GM12801 (cell line): Measurements from ENCODE around the gene GANC.

Source experiments
- CTCF ChIP-seq: IDR thresholded peaks from one replicate; pipeline ENCODE4 v1.5.1; 2011; ENCODE audit warnings: control low read depth; ENCODE audit not compliant: insufficient read length; ENCODE audit errors: extremely low read depth

GANC gene

GRCh38 chr15:42352401-42352800 lies 79.4 kb downstream of the GANC start:
- TF ChIP-seq CTCF = no peak

DNA sequence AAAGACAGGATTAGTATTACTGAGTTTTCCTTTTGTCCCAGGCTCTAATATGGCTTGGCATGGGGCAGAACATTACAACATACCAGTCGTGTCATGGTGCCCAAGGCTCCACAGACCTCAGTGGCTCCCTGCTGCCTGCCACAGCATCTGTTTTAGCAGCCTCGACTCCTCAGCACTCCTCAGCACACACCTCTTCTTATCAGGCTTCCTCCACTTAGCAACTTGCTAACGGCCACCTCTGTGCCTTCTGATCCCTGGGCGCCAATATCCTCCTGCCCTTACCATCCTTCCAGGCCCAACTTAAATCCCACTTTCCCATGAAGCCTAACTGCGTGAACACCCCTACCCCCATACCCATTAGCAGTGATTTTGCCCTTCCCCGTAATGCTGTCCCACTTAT lies 80.1 kb downstream of the GANC start:
- no peak for TF ChIP-seq CTCF

DNA sequence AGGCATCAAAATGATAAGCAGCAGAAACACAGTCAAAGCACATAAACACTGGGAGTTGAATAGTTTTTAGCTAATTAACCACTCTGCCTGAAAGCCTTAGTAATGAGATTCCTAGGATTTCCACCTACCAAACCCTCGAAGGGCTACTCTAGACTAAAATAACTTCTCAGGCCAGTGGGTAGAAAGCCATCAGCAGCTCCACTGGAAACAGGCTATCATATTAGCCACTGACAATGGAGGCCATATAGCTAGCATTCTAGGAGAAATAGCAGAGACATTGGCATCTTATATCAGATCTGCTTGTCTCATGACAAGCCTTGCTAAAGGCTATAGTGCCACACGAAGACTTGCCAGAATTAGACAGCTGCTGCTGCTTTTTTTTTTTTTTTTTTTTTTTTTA lies 81.8 kb downstream of the GANC start:
- TF ChIP-seq CTCF = no peak

- TF ChIP-seq CTCF = no peak
These were observed 82.3 kb downstream of the GANC start for GRCh38 chr15:42355291-42355690.

- TF ChIP-seq CTCF = no peak
These were observed 83.8 kb downstream of the GANC start for GRCh38 chr15:42356851-42357250.

DNA sequence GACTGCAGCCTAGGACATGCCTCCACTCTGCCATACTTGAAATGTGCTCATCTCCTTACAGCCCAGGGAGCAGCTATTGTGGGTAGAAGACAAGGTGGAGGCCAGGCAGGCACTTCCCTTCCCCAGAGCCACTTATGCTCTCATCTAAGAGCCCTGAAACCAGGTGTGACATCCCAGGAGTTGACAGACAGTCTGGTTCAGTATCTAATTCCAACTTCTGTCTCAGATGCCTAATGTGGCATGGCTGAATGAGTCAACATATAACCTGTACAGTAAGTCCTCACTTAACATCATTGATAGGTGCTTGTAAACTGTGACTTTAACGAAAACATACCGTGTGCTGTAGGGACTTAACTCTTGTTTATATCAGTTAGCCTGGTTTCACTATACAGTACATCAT lies 85.1 kb downstream of the GANC start:
- no peak for TF ChIP-seq CTCF

- TF ChIP-seq CTCF = no peak
These were observed 86.2 kb downstream of the GANC start, which contains the start of gene CAPN3 for GRCh38 chr15:42359249-42359648. Gene CAPN3, plus strand, starts transcription at chr15:42359501. Its CDS starts 305 bp downstream, at chr15:42359806.

DNA sequence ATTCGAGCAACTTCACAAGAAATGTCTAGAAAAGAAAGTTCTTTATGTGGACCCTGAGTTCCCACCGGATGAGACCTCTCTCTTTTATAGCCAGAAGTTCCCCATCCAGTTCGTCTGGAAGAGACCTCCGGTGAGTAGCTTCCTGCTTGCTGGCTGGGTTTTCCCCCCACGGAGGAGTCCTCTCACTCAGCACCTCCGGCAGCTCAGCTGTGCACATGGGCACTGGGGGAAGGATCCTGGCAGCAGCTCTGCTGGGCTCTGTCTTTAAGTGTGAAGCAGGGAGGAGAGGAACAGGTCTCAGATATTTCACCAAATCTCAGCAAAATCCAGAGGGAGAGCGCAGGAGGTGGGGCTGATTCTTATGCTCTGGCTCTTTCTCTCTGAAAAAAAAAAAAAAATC lies 87.0 kb downstream of the GANC start:
- no peak for TF ChIP-seq CTCF
